DND-41 (cell line): ENCODE data around the gene AATK.

Experiments
- EZH2 ChIP-seq: IDR thresholded peaks from 3 replicates; pipeline ENCODE4 v1.6.1; 2012; ENCODE audit warnings: borderline replicate concordance, low read depth, mild to moderate bottlenecking, moderate library complexity, low read length, inconsistent platforms; ENCODE audit not compliant: severe bottlenecking
- TF ChIP-seq, protein P1 (sequence below): IDR thresholded peaks from 2 replicates; pipeline ENCODE4 v1.5.1; 2012; ENCODE audit warnings: borderline replicate concordance, low read length, moderate library complexity, mild to moderate bottlenecking; ENCODE audit not compliant: poor library complexity, severe bottlenecking; ENCODE audit errors: extremely low read depth

DNA sequence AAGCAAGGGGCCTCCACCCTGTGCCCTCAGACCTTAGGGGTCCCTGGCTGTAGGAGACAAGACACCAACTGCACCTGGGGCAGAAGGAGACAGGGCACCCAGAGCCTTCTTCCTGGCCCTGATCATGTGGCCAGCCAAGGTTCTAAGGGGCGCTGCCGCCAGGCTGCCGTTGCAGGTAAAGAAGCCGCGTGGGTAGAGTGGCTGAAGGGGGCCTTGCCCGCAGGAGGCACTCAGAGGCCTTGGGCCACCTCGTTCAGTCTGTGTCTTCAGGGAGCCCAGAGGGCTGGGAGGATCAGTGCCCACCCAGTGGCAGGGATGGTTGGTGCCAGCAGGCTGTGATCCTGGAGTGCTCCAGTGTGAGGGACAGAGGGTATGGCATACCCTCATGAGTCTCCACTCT, 1.6 kb upstream of the AATK start:
- TF ChIP-seq, protein P1, sequence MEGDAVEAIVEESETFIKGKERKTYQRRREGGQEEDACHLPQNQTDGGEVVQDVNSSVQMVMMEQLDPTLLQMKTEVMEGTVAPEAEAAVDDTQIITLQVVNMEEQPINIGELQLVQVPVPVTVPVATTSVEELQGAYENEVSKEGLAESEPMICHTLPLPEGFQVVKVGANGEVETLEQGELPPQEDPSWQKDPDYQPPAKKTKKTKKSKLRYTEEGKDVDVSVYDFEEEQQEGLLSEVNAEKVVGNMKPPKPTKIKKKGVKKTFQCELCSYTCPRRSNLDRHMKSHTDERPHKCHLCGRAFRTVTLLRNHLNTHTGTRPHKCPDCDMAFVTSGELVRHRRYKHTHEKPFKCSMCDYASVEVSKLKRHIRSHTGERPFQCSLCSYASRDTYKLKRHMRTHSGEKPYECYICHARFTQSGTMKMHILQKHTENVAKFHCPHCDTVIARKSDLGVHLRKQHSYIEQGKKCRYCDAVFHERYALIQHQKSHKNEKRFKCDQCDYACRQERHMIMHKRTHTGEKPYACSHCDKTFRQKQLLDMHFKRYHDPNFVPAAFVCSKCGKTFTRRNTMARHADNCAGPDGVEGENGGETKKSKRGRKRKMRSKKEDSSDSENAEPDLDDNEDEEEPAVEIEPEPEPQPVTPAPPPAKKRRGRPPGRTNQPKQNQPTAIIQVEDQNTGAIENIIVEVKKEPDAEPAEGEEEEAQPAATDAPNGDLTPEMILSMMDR = no peak
- TF ChIP-seq EZH2 = no peak
